Right lobe of liver (tissue), 6 donors: ENCODE data around the gene E2F6. TPM values are rescaled to one million over a fixed set of nuclear protein-coding genes. Genes with fewer than 3 reads are reported as not detected.

Experiments
- ATAC-seq, 4 donors: fragments of 200-7000 bp; cut with Tn5 transposase; one replicate each; pipeline ENCODE4 v1.9.1; 2020; ENCODE audit warnings: mild to moderate bottlenecking in 4 of 4, moderate library complexity in 4 of 4
- DNase-seq, 3 donors: peaks; one replicate each; pipeline ENCODE4 v3.0.0-alpha.2; 2020
- H3K27ac ChIP-seq, 3 donors: fragments of 200-600 bp; one replicate each; pipeline ENCODE4 v1.8.0; 2022
- H3K27me3 ChIP-seq, 2 donors: fragments of 200-600 bp; one replicate each; pipeline ENCODE4 v1.8.0; 2022
- H3K36me3 ChIP-seq, 4 donors: fragments of 200-600 bp; sonication (generic) in 1 of 4; one replicate each; pipeline versions ENCODE4 v1.5.1 to v1.8.0; 2017 to 2022; ENCODE audit warnings: control low read depth in 1 of 4
- H3K4me1 ChIP-seq, 4 donors: fragments of 200-600 bp; sonication (generic) in 1 of 4; one replicate each; pipeline versions ENCODE4 v1.5.1 to v1.8.0; 2017 to 2022; ENCODE audit warnings: control low read depth in 1 of 4
- H3K4me3 ChIP-seq, 3 donors: fragments of 200-600 bp; one replicate each; pipeline ENCODE4 v1.8.0; 2022
- H3K9me3 ChIP-seq, 4 donors: fragments of 200-600 bp; sonication (generic) in 1 of 4; one replicate each; pipeline versions ENCODE4 v1.5.1 to v1.8.0; 2017 to 2022; ENCODE audit warnings: control low read depth in 1 of 4
- CTCF ChIP-seq, 4 donors: fragments of 200-600 bp in 3 of 4; fragments of 450-650 bp in 1 of 4; IDR thresholded peaks; one replicate each; pipeline versions ENCODE4 v1.5.1 to v1.8.0; 2016 to 2022; ENCODE audit warnings: antibody characterized with exemption in 4 of 4, mild to moderate bottlenecking in 2 of 4
- POLR2A ChIP-seq: fragments of 450-650 bp; IDR thresholded peaks from one replicate; pipeline ENCODE4 v1.6.1; 2017; ENCODE audit warnings: antibody characterized with exemption, mild to moderate bottlenecking
- WGBS: methylation state at CpG from one replicate; pipeline ENCODE4 v1.1.6; 2018; ENCODE audit warnings: low coverage, low lambda C conversion rate; ENCODE audit not compliant: insufficient coverage; ENCODE audit errors: missing lambda C conversion rate; 5-methylcytosine and 5-hydroxymethylcytosine counted together
- intact Hi-C, 2 donors: fragments of 100-400 bp; cut with DNase I; formaldehyde crosslinking; loops; one replicate each; pipeline versions ENCODE4 v1.11.2 to v1.14.1; 2022
- total RNA-seq, 6 experiments: library from RNA; depleted of rRNA in 2 of 6; stranded (reverse); fragments of >200 nt in 2 of 6; fragmentation: NEBNext Ultra II Directional in 3 of 6; extraction: Animal tissue kit (Norgen Biotek cat#: 25700) in 3 of 6; gene quantifications; one replicate each; pipeline versions ENCODE4 v1.1.0 to v1.2.4, GENCODE V29; 2016 to 2023
- donor health status: DM: no; HTN: yes; CAD: no.
- donor health status: DM: no; HTN: no; CAD: no.
- donor health status: DM: no; HTN: no; CAD: no.
- donor health status: DM: no; HTN: yes; CAD: no.
- donor health status: DM: no; HTN: yes; CAD: no.

Gene E2F6
- total RNA-seq, 6 experiments from 2014 or later: 4.4 to 9.9 (median 5.8) TPM

- WGBS: 94% methylated on average over 11 of the region's 16 CpGs
- Histone ChIP-seq H3K27ac (no peak overlapping the region), H3K27me3 (no peaks in the 10 kb centered on the region), H3K4me1 (peaks cover 0 to 13% (median 6%) of the 10 kb centered on the region in 4 donors), H3K36me3 (no peaks in the 10 kb centered on the region), H3K4me3 (no peak overlapping the region), H3K9me3 (no peaks in the 10 kb centered on the region)
- peak in 1 of 3 donors; percentile 43 for DNase-seq
- intact Hi-C loops: no loop called here
- no peak for TF ChIP-seq POLR2A
- no peak for TF ChIP-seq CTCF (IDR thresholded peaks at IDR 0.05)
- no peak for ATAC-seq
These were observed 67.1 kb downstream of the E2F6 start for GRCh38 chr2:11398750-11399437.

- no peak overlapping the region for H3K27ac ChIP-seq
- no peak for DNase-seq
- no peaks in the 10 kb centered on the region for H3K36me3 ChIP-seq
- intact Hi-C loops: no loop called here
- H3K9me3 ChIP-seq: no peaks in the 10 kb centered on the region
- ATAC-seq: no peak
- peaks cover 0 to 13% (median 6%) of the 10 kb centered on the region in 4 donors for H3K4me1 ChIP-seq
- no peak overlapping the region for H3K4me3 ChIP-seq
- H3K27me3 ChIP-seq: no peaks in the 10 kb centered on the region
- 69% methylated on average over 2 of the region's 2 CpGs for WGBS
- TF ChIP-seq CTCF (IDR thresholded peaks at IDR 0.05): no peak
- TF ChIP-seq POLR2A: no peak
These were observed 68.4 kb downstream of the E2F6 start for GRCh38 chr2:11397513-11397912.

- Histone ChIP-seq H3K4me1 (peaks cover 0 to 13% (median 6%) of the 10 kb centered on the region in 4 donors), H3K27me3 (no peaks in the 10 kb centered on the region), H3K9me3 (no peaks in the 10 kb centered on the region), H3K27ac (peak overlapping the region in 1 of 3 donors; percentile 48), H3K4me3 (no peak overlapping the region), H3K36me3 (no peaks in the 10 kb centered on the region)
- 26% methylated on average over 4 of the region's 15 CpGs for WGBS
- ATAC-seq: peak; percentile 79 to 88 (median 83)
- TF ChIP-seq POLR2A (no peak), CTCF (IDR thresholded peaks at IDR 0.05) (no peak)
- intact Hi-C loops: no loop called here
- DNase-seq: peak in 1 of 3 donors; percentile 61
These were observed 69.2 kb downstream of the E2F6 start for GRCh38 chr2:11396467-11397445.

GRCh38 chr2:11396021-11396420 is 69.9 kb downstream of the E2F6 start:
- 84% methylated on average over 6 of the region's 8 CpGs for WGBS
- Histone ChIP-seq H3K27me3 (no peaks in the 10 kb centered on the region), H3K36me3 (no peaks in the 10 kb centered on the region), H3K4me1 (peaks cover 0 to 13% (median 6%) of the 10 kb centered on the region in 4 donors), H3K27ac (peak overlapping the region in 1 of 3 donors; percentile 48), H3K9me3 (no peaks in the 10 kb centered on the region), H3K4me3 (no peak overlapping the region)
- DNase-seq (no peak), ATAC-seq (peak in 2 of 4 donors; percentile 10 to 33)
- TF ChIP-seq POLR2A (no peak), CTCF (IDR thresholded peaks at IDR 0.05) (no peak)
- intact Hi-C loops: no loop called here
